K562 (cell line): ENCODE measurements around the gene SRL. TPM values are rescaled to one million over a fixed set of nuclear protein-coding genes. Genes with fewer than 3 reads are reported as not detected.

Experiments
- C11orf30 ChIP-seq: fragments of 450-650 bp; IDR thresholded peaks from 2 replicates; pipeline ENCODE4 v1.6.1; 2016; ENCODE audit warnings: low read depth, mild to moderate bottlenecking
- E2F3 ChIP-seq: fragments of 250-450 bp; sonication (Bioruptor Pico); IDR thresholded peaks from 2 replicates; pipeline ENCODE4 v1.4.0; 2020; ENCODE audit warnings: mild to moderate bottlenecking
- GTF2E2 ChIP-seq: fragments of 200-800 bp; sonication (Bioruptor generic); IDR thresholded peaks from 2 replicates; pipeline ENCODE4 v1.6.1; 2016; ENCODE audit warnings: missing genetic modification characterization, missing compliant biosample characterization
- MEIS2 ChIP-seq: fragments of 450-650 bp; IDR thresholded peaks from 2 replicates; pipeline ENCODE4 v1.6.1; 2014; ENCODE audit warnings: mild to moderate bottlenecking; ENCODE audit not compliant: partially characterized antibody
- NBN ChIP-seq: fragments of 450-650 bp; IDR thresholded peaks from 2 replicates; pipeline ENCODE4 v1.6.1; 2016; ENCODE audit warnings: low read depth, mild to moderate bottlenecking
- POLR3A ChIP-seq: IDR thresholded peaks from 2 replicates; pipeline ENCODE4 v1.6.1; 2011; ENCODE audit warnings: borderline replicate concordance, mild to moderate bottlenecking, moderate library complexity; ENCODE audit not compliant: insufficient read length, insufficient read depth; ENCODE audit errors: extremely low read depth
- PYGO2 ChIP-seq: fragments of 450-650 bp; IDR thresholded peaks from 2 replicates; pipeline ENCODE4 v1.6.1; 2016; ENCODE audit warnings: mild to moderate bottlenecking, missing genetic modification characterization, moderate library complexity, missing compliant biosample characterization
- RFX1 ChIP-seq: fragments of 450-650 bp; IDR thresholded peaks from 2 replicates; pipeline ENCODE4 v1.6.1; 2016; ENCODE audit warnings: mild to moderate bottlenecking, moderate library complexity
- SIRT6 ChIP-seq: IDR thresholded peaks from one replicate; pipeline ENCODE4 v1.6.1; 2012; ENCODE audit warnings: low read depth, mild to moderate bottlenecking, control low read depth, inconsistent platforms, low read length, moderate library complexity
- SMAD3 ChIP-seq: fragments of 450-650 bp; formaldehyde crosslinking; conservative IDR thresholded peaks from 2 replicates; pipeline ENCODE4 v1.4.0; 2020; ENCODE audit warnings: mild to moderate bottlenecking
- TBL1XR1 ChIP-seq, 2 experiments: IDR thresholded peaks; 2 replicates each; pipeline ENCODE4 v1.6.1; 2012; ENCODE audit warnings: improper control_type of control experiment in 2 of 2, low read length in 2 of 2, mild to moderate bottlenecking in 1 of 2
- TBP ChIP-seq: optimal IDR thresholded peaks from 2 replicates; pipeline ENCODE3; 2011; ENCODE audit warnings: low read depth, low read length, improper control_type of control experiment
- ZBTB8A ChIP-seq: fragments of 450-650 bp; IDR thresholded peaks from 2 replicates; pipeline ENCODE4 v1.6.1; 2018; ENCODE audit warnings: mild to moderate bottlenecking, moderate library complexity; ENCODE audit not compliant: partially characterized antibody
- ZNF639 ChIP-seq, 2 experiments: fragments of 200-800 bp in 1 of 2; sonication (Bioruptor generic) in 1 of 2; sonication (generic) in 1 of 2; formaldehyde crosslinking in 1 of 2; IDR thresholded peaks in 1 of 2; conservative IDR thresholded peaks in 1 of 2; 2 replicates each; pipeline versions ENCODE4 v1.5.0 to v1.6.1; 2016 to 2020; ENCODE audit warnings: missing compliant biosample characterization in 1 of 2, missing genetic modification characterization in 1 of 2, missing genetic modification reagents in 1 of 2
- polyA plus RNA-seq, 8 experiments: library from polyadenylated mRNA; depleted of rRNA in 4 of 8; stranded (reverse) in 5 of 8; unstranded in 3 of 8; fragments of >200 nt; fragmentation: Nextera tagmentation in 2 of 8; fragmentation: Illumina TruSeq in 1 of 8; extraction: Ambion mirVana in 2 of 8; extraction: Trizol in 1 of 8; gene quantifications; 2 replicates each; pipeline versions ENCODE4 v1.2.1 to v1.2.3, GENCODE V29; 2011 to 2014; ENCODE audit warnings: inconsistent platforms in 1 of 8, missing spikeins in 1 of 8
- total RNA-seq, 7 experiments: library from RNA; depleted of rRNA in 6 of 7; stranded (reverse); fragments of >200 nt in 6 of 7; fragmentation: Illumina TruSeq in 2 of 7; extraction: Trizol in 2 of 7; gene quantifications; 2 replicates each; pipeline versions ENCODE4 v1.2.1 to v1.2.3, GENCODE V29; 2011 to 2021; ENCODE audit warnings: low replicate concordance in 1 of 7
- TF ChIP-seq, protein P1 (sequence below): fragments of 200-600 bp; sonication (generic); IDR thresholded peaks from one replicate; pipeline ENCODE4 v1.6.1; 2012; ENCODE audit warnings: mild to moderate bottlenecking, low read depth, low read length, inconsistent platforms

The SRL gene
- total and polyA plus RNA-seq, 9 of the 15 experiments (the other 6 are each of a cell fraction or from before 2014, with no cell fraction given), result 0.01 TPM; not detected in 8

- TF ChIP-seq NBN, result no peak
- TF ChIP-seq GTF2E2 (tag), result no peak
- no peak for TF ChIP-seq PYGO2
- TF ChIP-seq SMAD3 (CRISPR knock-in tag), result no peak
- TF ChIP-seq TBP, result peak; percentile 76
- TF ChIP-seq SIRT6, result no peak
- TF ChIP-seq TBL1XR1 (IDR thresholded peaks at IDR 0.05; ENCODE audit: low read length in 2 of 2), result 0 out of 4 replicates have a peak, but pooled peaks of 1 of the 2 experiments have one; percentile 26
- no peak for TF ChIP-seq RFX1
- TF ChIP-seq E2F3 (CRISPR knock-in tag), result no peak
- TF ChIP-seq, protein P1, sequence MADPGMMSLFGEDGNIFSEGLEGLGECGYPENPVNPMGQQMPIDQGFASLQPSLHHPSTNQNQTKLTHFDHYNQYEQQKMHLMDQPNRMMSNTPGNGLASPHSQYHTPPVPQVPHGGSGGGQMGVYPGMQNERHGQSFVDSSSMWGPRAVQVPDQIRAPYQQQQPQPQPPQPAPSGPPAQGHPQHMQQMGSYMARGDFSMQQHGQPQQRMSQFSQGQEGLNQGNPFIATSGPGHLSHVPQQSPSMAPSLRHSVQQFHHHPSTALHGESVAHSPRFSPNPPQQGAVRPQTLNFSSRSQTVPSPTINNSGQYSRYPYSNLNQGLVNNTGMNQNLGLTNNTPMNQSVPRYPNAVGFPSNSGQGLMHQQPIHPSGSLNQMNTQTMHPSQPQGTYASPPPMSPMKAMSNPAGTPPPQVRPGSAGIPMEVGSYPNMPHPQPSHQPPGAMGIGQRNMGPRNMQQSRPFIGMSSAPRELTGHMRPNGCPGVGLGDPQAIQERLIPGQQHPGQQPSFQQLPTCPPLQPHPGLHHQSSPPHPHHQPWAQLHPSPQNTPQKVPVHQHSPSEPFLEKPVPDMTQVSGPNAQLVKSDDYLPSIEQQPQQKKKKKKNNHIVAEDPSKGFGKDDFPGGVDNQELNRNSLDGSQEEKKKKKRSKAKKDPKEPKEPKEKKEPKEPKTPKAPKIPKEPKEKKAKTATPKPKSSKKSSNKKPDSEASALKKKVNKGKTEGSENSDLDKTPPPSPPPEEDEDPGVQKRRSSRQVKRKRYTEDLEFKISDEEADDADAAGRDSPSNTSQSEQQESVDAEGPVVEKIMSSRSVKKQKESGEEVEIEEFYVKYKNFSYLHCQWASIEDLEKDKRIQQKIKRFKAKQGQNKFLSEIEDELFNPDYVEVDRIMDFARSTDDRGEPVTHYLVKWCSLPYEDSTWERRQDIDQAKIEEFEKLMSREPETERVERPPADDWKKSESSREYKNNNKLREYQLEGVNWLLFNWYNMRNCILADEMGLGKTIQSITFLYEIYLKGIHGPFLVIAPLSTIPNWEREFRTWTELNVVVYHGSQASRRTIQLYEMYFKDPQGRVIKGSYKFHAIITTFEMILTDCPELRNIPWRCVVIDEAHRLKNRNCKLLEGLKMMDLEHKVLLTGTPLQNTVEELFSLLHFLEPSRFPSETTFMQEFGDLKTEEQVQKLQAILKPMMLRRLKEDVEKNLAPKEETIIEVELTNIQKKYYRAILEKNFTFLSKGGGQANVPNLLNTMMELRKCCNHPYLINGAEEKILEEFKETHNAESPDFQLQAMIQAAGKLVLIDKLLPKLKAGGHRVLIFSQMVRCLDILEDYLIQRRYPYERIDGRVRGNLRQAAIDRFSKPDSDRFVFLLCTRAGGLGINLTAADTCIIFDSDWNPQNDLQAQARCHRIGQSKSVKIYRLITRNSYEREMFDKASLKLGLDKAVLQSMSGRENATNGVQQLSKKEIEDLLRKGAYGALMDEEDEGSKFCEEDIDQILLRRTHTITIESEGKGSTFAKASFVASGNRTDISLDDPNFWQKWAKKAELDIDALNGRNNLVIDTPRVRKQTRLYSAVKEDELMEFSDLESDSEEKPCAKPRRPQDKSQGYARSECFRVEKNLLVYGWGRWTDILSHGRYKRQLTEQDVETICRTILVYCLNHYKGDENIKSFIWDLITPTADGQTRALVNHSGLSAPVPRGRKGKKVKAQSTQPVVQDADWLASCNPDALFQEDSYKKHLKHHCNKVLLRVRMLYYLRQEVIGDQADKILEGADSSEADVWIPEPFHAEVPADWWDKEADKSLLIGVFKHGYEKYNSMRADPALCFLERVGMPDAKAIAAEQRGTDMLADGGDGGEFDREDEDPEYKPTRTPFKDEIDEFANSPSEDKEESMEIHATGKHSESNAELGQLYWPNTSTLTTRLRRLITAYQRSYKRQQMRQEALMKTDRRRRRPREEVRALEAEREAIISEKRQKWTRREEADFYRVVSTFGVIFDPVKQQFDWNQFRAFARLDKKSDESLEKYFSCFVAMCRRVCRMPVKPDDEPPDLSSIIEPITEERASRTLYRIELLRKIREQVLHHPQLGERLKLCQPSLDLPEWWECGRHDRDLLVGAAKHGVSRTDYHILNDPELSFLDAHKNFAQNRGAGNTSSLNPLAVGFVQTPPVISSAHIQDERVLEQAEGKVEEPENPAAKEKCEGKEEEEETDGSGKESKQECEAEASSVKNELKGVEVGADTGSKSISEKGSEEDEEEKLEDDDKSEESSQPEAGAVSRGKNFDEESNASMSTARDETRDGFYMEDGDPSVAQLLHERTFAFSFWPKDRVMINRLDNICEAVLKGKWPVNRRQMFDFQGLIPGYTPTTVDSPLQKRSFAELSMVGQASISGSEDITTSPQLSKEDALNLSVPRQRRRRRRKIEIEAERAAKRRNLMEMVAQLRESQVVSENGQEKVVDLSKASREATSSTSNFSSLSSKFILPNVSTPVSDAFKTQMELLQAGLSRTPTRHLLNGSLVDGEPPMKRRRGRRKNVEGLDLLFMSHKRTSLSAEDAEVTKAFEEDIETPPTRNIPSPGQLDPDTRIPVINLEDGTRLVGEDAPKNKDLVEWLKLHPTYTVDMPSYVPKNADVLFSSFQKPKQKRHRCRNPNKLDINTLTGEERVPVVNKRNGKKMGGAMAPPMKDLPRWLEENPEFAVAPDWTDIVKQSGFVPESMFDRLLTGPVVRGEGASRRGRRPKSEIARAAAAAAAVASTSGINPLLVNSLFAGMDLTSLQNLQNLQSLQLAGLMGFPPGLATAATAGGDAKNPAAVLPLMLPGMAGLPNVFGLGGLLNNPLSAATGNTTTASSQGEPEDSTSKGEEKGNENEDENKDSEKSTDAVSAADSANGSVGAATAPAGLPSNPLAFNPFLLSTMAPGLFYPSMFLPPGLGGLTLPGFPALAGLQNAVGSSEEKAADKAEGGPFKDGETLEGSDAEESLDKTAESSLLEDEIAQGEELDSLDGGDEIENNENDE, result no peak
- peak; percentile 38 for TF ChIP-seq MEIS2
- peak in 1 of 2 experiments; percentile 88; a peak in 2 of 4 replicates for TF ChIP-seq ZNF639 (CRISPR knock-in tag; conservative IDR thresholded peaks at IDR 0.05 in 1 of 2, IDR thresholded peaks at IDR 0.05 in 1 of 2)
- no peak for TF ChIP-seq C11orf30
- no peak for TF ChIP-seq POLR3A
- TF ChIP-seq ZBTB8A, result no peak
Observed at GRCh38 chr16:4244254-4245076, 2.6 kb upstream of the SRL start (continued).
